ENCODE results near the gene UBE2S. TPM values are rescaled to one million over a fixed set of nuclear protein-coding genes. Genes with fewer than 3 reads are reported as not detected.

The UBE2S gene
- total and polyA plus RNA-seq, 2 of the 8 experiments (the other 6 are each of a cell fraction or from before 2014, with no cell fraction given): 398 to 530 TPM

GRCh38 chr19:55369653-55370304 lies 37.8 kb downstream of the UBE2S start (continued):
- 0 out of 4 replicates have a peak, but pooled peaks of 1 of the 2 experiments have one; percentile 2 for TF ChIP-seq HDAC2 (IDR thresholded peaks at IDR 0.05; ENCODE audit: borderline replicate concordance in 1 of 2, low read depth in 2 of 2, low read length in 2 of 2)
- TF ChIP-seq NANOG (IDR thresholded peaks at IDR 0.05; ENCODE audit: insufficient read depth, low read depth, low read length, poor library complexity, severe bottlenecking): no peak

All from H1 (cell line).